B cell (primary cell): ENCODE results near the gene ISG15. TPM values are rescaled to one million over a fixed set of nuclear protein-coding genes. Genes with fewer than 3 reads are reported as not detected.
A peak's percentile ranks its signal among the peaks of the same experiment; 100 is the strongest.
"Not testable (repeated sequence)": the region's sequence is repeated elsewhere in the genome, so short reads cannot be mapped to it uniquely, and the experiment has no call there.

Experiments
- ATAC-seq: fragments of 200-7000 bp; cut with Tn5 transposase; one replicate; pipeline ENCODE4 v1.10.0; 2021; ENCODE audit warnings: low read depth, mild to moderate bottlenecking, moderate number of reproducible peaks, moderate library complexity
- CTCF ChIA-PET: fragments of 350-600 bp; sonication (Branson Sonifier 250); formaldehyde crosslinking; loops from one replicate; lab custom pipeline; 2021; ENCODE audit warnings: antibody characterized with exemption, inconsistent platforms; lab: Charles Lee
- POLR2A ChIA-PET: fragments of 350-600 bp; sonication (Branson Sonifier 250); formaldehyde crosslinking; loops from one replicate; lab custom pipeline; 2021; ENCODE audit warnings: antibody characterized with exemption; lab: Charles Lee
- DNase-seq: peaks from one replicate; pipeline ENCODE4 v3.0.0; 2013
- H2AFZ ChIP-seq: 2 replicates; pipeline ENCODE4 v1.6.1; 2012; ENCODE audit warnings: mild to moderate bottlenecking, low read depth, low read length; ENCODE audit not compliant: insufficient read depth, poor library complexity, severe bottlenecking
- H3K27ac ChIP-seq, 2 donors: 1 replicate in 1 of 2; 2 replicates in 1 of 2; pipeline ENCODE4 v1.5.1; 2012 to 2013; ENCODE audit warnings: low read length in 2 of 2, mild to moderate bottlenecking in 2 of 2, moderate library complexity in 1 of 2
- H3K27me3 ChIP-seq, 4 experiments: fragments of 200-600 bp in 1 of 4; sonication (generic) in 1 of 4; replicated peaks in 1 of 4; 1 replicate in 2 of 4; 2 replicates in 2 of 4; pipeline versions ENCODE4 v1.6.1 to v1.7.0; 2013 to 2016; ENCODE audit warnings: low read length in 3 of 4, mild to moderate bottlenecking in 2 of 4, mixed read lengths in 1 of 4, moderate library complexity in 1 of 4; ENCODE audit not compliant: insufficient read depth in 4 of 4, control insufficient read depth in 3 of 4; ENCODE audit errors: control extremely low read depth in 1 of 4
- H3K36me3 ChIP-seq, 2 experiments: replicated peaks in 1 of 2; 1 replicate in 1 of 2; 2 replicates in 1 of 2; pipeline versions ENCODE4 v1.6.1 to v1.7.1; 2013; ENCODE audit warnings: low read length in 1 of 2; ENCODE audit not compliant: insufficient read depth in 2 of 2, control insufficient read depth in 1 of 2; ENCODE audit errors: control extremely low read depth in 1 of 2, extremely low read depth in 1 of 2
- H3K4me1 ChIP-seq, 2 donors: fragments of 200-600 bp in 1 of 2; sonication (generic) in 1 of 2; 1 replicate in 1 of 2; 2 replicates in 1 of 2; pipeline versions ENCODE4 v1.5.1 to v1.6.1; 2013 to 2017; ENCODE audit warnings: low read length in 2 of 2; ENCODE audit not compliant: control insufficient read depth in 2 of 2, insufficient read depth in 2 of 2
- H3K4me2 ChIP-seq: replicated peaks from 2 replicates; pipeline ENCODE3; 2012; ENCODE audit warnings: mild to moderate bottlenecking, low read depth, low read length; ENCODE audit not compliant: poor library complexity, severe bottlenecking
- H3K4me3 ChIP-seq, 5 experiments: fragments of 200-600 bp in 1 of 5; sonication (generic) in 1 of 5; 1 replicate in 3 of 5; 2 replicates in 2 of 5; pipeline versions ENCODE4 v1.5.1 to v1.7.0; 2011 to 2016; ENCODE audit warnings: low read length in 4 of 5, mild to moderate bottlenecking in 4 of 5, low read depth in 2 of 5, control low read depth in 1 of 5, moderate library complexity in 1 of 5; ENCODE audit not compliant: insufficient read depth in 1 of 5; ENCODE audit errors: control extremely low read depth in 1 of 5, extremely low read depth in 1 of 5
- H3K79me2 ChIP-seq: fragments of 200-600 bp; sonication (generic); one replicate; pipeline ENCODE4 v1.6.0; 2016; ENCODE audit warnings: low read length; ENCODE audit not compliant: control insufficient read depth, insufficient read depth
- H3K9ac ChIP-seq: fragments of 200-600 bp; sonication (generic); 2 replicates; pipeline ENCODE4 v1.6.1; 2017; ENCODE audit warnings: mild to moderate bottlenecking, low read length, moderate library complexity
- H3K9me3 ChIP-seq, 3 donors: one replicate each; pipeline versions ENCODE4 v1.6.1 to v1.7.1; 2013; ENCODE audit warnings: low read length in 2 of 3; ENCODE audit not compliant: control insufficient read depth in 2 of 3, insufficient read depth in 1 of 3; ENCODE audit errors: control extremely low read depth in 1 of 3
- H4K20me1 ChIP-seq: 2 replicates; pipeline ENCODE4 v1.6.0; 2012; ENCODE audit warnings: mild to moderate bottlenecking, low read length; ENCODE audit not compliant: insufficient read depth, control insufficient read depth, poor library complexity, severe bottlenecking
- H3K27ac Mint-ChIP-seq: one replicate; pipeline ENCODE4 v1.8.0; 2021; ENCODE audit warnings: mixed read lengths
- H3K27me3 Mint-ChIP-seq: one replicate; pipeline ENCODE4 v1.8.0; 2021; ENCODE audit warnings: mixed read lengths
- H3K4me1 Mint-ChIP-seq: one replicate; pipeline ENCODE4 v1.8.0; 2021; ENCODE audit warnings: mixed read lengths
- H3K4me3 Mint-ChIP-seq: one replicate; pipeline ENCODE4 v1.8.0; 2021; ENCODE audit warnings: mixed read lengths
- H3K9me3 Mint-ChIP-seq: one replicate; pipeline ENCODE4 v1.8.0; 2022; ENCODE audit warnings: mixed read lengths; ENCODE audit not compliant: insufficient read depth
- EZH2 ChIP-seq: IDR thresholded peaks from 2 replicates; pipeline ENCODE4 v1.6.1; 2012; ENCODE audit warnings: borderline replicate concordance, low read depth, mild to moderate bottlenecking, moderate library complexity, low read length; ENCODE audit not compliant: insufficient read depth, poor library complexity, severe bottlenecking
- WGBS: methylation state at CpG from one replicate; pipeline ENCODE4 v1.1.5; 2013; ENCODE audit warnings: missing lambda C conversion rate; ENCODE audit not compliant: insufficient coverage; 5-methylcytosine and 5-hydroxymethylcytosine counted together
- intact Hi-C: fragments of 100-400 bp; cut with micrococcal nuclease; formaldehyde crosslinking; loops from one replicate; pipeline ENCODE4 v1.10.0; 2022
- polyA plus RNA-seq: library from polyadenylated mRNA; depleted of rRNA; stranded (reverse); fragments of >200 nt; gene quantifications from 2 replicates; pipeline ENCODE4 v1.2.3, GENCODE V29; 2012
- total RNA-seq, 2 donors: library from RNA; stranded (reverse); fragments of 120-200 nt in 1 of 2; gene quantifications; 1 replicate in 1 of 2; 2 replicates in 1 of 2; pipeline versions ENCODE4 v1.2.3 to v1.2.4, GENCODE V29; 2013 to 2022
- TF ChIP-seq, protein P1 (sequence below): fragments of 200-600 bp; IDR thresholded peaks from one replicate; pipeline ENCODE4 v1.8.0; 2022; ENCODE audit warnings: antibody characterized with exemption, mild to moderate bottlenecking

Gene ISG15
- total and polyA plus RNA-seq, 2 donors (not counting 1 experiment from before 2014, with no cell fraction given): 28.3 to 91.4 TPM

DNA sequence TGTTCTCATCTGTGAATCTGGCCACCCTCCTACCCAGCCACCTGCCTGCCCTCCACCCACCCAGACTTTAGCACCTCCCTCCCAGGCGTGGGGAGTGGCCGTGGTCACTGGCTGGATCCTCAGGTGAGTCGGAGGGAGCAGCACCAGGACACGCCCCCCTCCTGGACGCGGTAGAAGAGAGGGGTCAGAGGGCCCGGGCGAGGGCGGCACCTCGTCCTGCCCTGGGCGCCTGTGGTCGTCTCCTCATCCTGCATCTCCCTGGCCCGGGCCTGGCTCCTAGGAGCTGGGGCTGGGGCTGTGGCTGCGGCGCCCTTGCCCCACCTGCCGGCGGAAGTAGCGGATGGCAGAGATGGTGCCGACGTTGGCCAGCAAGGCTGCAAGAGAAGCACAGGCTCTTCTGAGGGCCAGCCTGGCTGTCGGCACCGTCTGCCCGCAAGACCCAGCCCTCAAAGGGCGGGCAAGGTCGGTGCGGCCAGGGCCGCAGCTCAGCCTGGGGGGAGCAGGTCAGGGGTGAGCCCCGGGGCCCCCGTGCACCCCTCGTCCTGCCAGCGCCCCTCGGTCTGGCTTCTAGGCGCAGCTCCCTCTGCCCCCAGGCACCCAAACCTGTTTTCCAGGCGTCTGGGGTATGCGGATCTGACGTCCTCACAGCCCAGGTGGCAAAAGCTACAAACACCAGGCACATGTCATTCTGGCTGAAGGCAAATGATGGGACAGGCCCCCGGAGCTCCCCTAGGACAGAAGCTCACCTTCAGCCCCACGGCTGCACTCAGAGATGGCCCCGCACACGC lies 37.2 kb upstream of the ISG15 start:
- H3K9ac ChIP-seq: no peak overlapping the region
- peak overlapping the region; percentile 38 for H2AFZ ChIP-seq
- H3K4me3 ChIP-seq: peak overlapping the region in 3 of 5 experiments; percentile 19 to 36 (median 23)
- Mint-ChIP-seq H3K4me3 (peak overlapping the region; percentile 37), H3K27ac (no peak overlapping the region), H3K9me3 (no peaks in the 10 kb centered on the region), H3K27me3 (peaks cover 21% of the 10 kb centered on the region), H3K4me1 (peaks cover 7% of the 10 kb centered on the region)
- ChIA-PET CTCF (interaction anchor here (0.6 to 1.5 kb wide), 6 partner anchors 9 to 197 kb away, joined by 3 to 18 read pairs (median 4); partner anchors contain the start of gene PLEKHN1), POLR2A (interaction anchor here (1.5 kb wide), 1 partner anchor 17 kb away, joined by 5 read pairs; the partner anchor contains the start of gene NOC2L)
- no peak for TF ChIP-seq EZH2
- TF ChIP-seq, protein P1, sequence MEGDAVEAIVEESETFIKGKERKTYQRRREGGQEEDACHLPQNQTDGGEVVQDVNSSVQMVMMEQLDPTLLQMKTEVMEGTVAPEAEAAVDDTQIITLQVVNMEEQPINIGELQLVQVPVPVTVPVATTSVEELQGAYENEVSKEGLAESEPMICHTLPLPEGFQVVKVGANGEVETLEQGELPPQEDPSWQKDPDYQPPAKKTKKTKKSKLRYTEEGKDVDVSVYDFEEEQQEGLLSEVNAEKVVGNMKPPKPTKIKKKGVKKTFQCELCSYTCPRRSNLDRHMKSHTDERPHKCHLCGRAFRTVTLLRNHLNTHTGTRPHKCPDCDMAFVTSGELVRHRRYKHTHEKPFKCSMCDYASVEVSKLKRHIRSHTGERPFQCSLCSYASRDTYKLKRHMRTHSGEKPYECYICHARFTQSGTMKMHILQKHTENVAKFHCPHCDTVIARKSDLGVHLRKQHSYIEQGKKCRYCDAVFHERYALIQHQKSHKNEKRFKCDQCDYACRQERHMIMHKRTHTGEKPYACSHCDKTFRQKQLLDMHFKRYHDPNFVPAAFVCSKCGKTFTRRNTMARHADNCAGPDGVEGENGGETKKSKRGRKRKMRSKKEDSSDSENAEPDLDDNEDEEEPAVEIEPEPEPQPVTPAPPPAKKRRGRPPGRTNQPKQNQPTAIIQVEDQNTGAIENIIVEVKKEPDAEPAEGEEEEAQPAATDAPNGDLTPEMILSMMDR: peak; percentile 75
- peak overlapping the region; percentile 66 for H3K4me2 ChIP-seq
- H4K20me1 ChIP-seq: no peaks in the 10 kb centered on the region
- H3K4me1 ChIP-seq: peaks cover 10% of the 10 kb centered on the region in 2 donors
- no peaks in the 10 kb centered on the region for H3K36me3 ChIP-seq
- H3K27me3 ChIP-seq: peaks cover 0 to 55% (median 14%) of the 10 kb centered on the region in 4 experiments
- DNase-seq (peak; percentile 78), ATAC-seq (peak; percentile 88)
- intact Hi-C loops: loop anchor here (1.0 kb wide), 1 partner anchor 107 kb away; no protein-coding TSS in a partner anchor
- 1% methylated on average over 36 of the region's 40 CpGs for whole genome bisulfite sequencing
- H3K79me2 ChIP-seq: no peaks in the 10 kb centered on the region
- no peak overlapping the region for H3K27ac ChIP-seq
- peaks cover 0 to 17% (median 0%) of the 10 kb centered on the region in 3 donors for H3K9me3 ChIP-seq

DNA sequence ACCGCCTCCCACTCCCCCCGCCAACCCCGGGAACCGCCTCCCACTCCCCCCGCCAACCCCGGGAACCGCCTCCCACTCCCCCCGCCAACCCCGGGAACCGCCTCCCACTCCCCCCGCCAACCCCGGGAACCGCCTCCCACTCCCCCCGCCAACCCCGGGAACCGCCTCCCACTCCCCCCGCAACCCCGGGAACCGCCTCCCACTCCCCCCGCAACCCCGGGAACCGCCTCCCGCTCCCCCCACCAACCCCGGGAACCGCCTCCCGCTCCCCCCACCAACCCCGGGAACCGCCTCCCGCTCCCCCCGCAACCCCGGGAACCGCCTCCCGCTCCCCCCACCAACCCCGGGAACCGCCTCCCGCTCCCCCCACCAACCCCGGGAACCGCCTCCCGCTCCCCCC lies 36.5 kb upstream of the ISG15 start:
- H3K79me2 ChIP-seq, H3K4me2 ChIP-seq, H4K20me1 ChIP-seq, H3K27ac ChIP-seq, H3K9ac ChIP-seq, ATAC-seq, H3K9me3 Mint-ChIP-seq, H3K4me3 Mint-ChIP-seq, H3K4me3 ChIP-seq, H3K36me3 ChIP-seq, H3K27ac Mint-ChIP-seq, H3K4me1 Mint-ChIP-seq, H2AFZ ChIP-seq, POLR2A ChIA-PET, DNase-seq: not testable (repeated sequence)
- H3K4me1 ChIP-seq: peaks cover 10% of the 10 kb centered on the region in 2 donors
- H3K27me3 ChIP-seq: peaks cover 0 to 49% (median 13%) of the 10 kb centered on the region in 4 experiments
- no CpG with 5 or more reads among the region's 39 CpGs for WGBS
- peaks cover 21% of the 10 kb centered on the region for H3K27me3 Mint-ChIP-seq
- intact Hi-C loops: loop anchor here (1.0 kb wide), 1 partner anchor 107 kb away; no protein-coding TSS in a partner anchor
- CTCF ChIA-PET: interaction anchor here (1.1 to 1.5 kb wide), 4 partner anchors 54 to 198 kb away, joined by 3 to 18 read pairs (median 6); no protein-coding TSS in a partner anchor
- peaks cover 0 to 17% (median 0%) of the 10 kb centered on the region in 3 donors for H3K9me3 ChIP-seq
